Thoracic aorta (tissue), 2 donors: ENCODE measurements around the gene ACR. TPM values are rescaled to one million over a fixed set of nuclear protein-coding genes. Genes with fewer than 3 reads are reported as not detected.

Experiments used
- ATAC-seq: fragments of 150-250 bp; one replicate; pipeline ENCODE4 v1.8.0; 2017; ENCODE audit warnings: low read depth; ENCODE audit not compliant: insufficient number of reproducible peaks, low FRiP score
- DNase-seq: peaks from one replicate; pipeline ENCODE4 v3.0.0-alpha.2; 2020; ENCODE audit warnings: low spot score
- H3K27ac ChIP-seq, 2 donors: fragments of 200-600 bp; sonication (generic); 1 replicate in 1 of 2; 2 replicates in 1 of 2; pipeline ENCODE4 v1.5.1; 2016; ENCODE audit warnings: mild to moderate bottlenecking in 2 of 2, moderate library complexity in 2 of 2
- H3K27me3 ChIP-seq: fragments of 200-600 bp; sonication (generic); replicated peaks from 2 replicates; pipeline ENCODE4 v1.6.0; 2016; ENCODE audit warnings: mild to moderate bottlenecking; ENCODE audit not compliant: insufficient read depth
- H3K36me3 ChIP-seq: fragments of 200-600 bp; sonication (generic); one replicate; pipeline ENCODE4 v1.5.1; 2016
- H3K4me1 ChIP-seq, 2 donors: fragments of 200-600 bp; sonication (generic); 1 replicate in 1 of 2; 2 replicates in 1 of 2; pipeline versions ENCODE4 v1.5.1 to v1.6.0; 2016; ENCODE audit warnings: low read depth in 2 of 2, mild to moderate bottlenecking in 1 of 2; ENCODE audit not compliant: control insufficient read depth in 1 of 2
- H3K4me3 ChIP-seq: fragments of 200-600 bp; sonication (generic); 2 replicates; pipeline ENCODE4 v1.5.1; 2016; ENCODE audit warnings: mild to moderate bottlenecking
- H3K9me3 ChIP-seq: fragments of 200-600 bp; sonication (generic); 2 replicates; pipeline ENCODE4 v1.5.1; 2016
- total RNA-seq, 2 donors: library from RNA; depleted of rRNA; stranded (reverse); fragments of >200 nt; gene quantifications; one replicate each; pipeline versions ENCODE4 v1.1.0 to v1.2.3, GENCODE V29; 2016
- TF ChIP-seq, protein P1 (sequence below): fragments of 200-600 bp; sonication (generic); IDR thresholded peaks from one replicate; pipeline ENCODE4 v1.5.1; 2019; ENCODE audit warnings: antibody characterized with exemption

Gene ACR
- total RNA-seq, 2 donors from 2014 or later, result not detected

DNA sequence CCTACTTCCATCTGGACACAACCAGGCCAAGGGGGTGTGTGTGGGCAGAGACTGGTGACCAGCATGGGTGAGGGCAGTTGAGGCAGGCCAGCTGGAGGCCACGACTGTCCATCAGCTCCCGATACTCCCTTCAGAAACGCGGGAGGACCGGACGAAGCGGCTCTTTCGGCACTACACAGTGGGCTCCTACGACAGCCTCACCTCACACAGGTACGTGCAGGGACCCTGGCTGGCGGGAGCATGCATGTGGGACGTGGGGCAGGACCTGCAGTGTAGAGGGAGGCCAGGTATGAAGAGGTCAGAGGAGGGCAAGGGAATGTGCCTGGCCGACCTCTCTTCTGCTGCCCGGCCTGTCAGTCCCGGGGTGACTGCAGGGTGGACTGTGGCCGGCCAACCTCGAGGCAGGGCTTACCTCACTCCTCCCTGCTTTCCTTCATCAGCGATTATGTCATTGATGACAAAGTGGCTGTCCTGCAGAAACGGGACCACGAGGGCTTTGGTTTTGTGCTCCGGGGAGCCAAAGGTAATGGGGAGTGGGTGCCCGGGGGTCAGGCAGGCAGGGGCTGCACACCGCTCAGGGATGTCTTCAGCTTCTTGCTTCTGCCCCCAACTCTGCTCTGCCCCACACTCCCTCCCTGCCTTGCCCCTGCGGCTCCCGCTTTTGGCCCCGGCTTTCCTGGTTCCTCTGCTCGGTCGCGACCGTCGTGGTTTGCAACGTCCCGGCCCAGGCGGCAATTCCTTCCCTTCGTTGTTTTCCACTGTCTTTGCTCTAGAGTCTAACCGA, 34.1 kb upstream of the ACR start:
- DNase-seq, result no peak

DNA sequence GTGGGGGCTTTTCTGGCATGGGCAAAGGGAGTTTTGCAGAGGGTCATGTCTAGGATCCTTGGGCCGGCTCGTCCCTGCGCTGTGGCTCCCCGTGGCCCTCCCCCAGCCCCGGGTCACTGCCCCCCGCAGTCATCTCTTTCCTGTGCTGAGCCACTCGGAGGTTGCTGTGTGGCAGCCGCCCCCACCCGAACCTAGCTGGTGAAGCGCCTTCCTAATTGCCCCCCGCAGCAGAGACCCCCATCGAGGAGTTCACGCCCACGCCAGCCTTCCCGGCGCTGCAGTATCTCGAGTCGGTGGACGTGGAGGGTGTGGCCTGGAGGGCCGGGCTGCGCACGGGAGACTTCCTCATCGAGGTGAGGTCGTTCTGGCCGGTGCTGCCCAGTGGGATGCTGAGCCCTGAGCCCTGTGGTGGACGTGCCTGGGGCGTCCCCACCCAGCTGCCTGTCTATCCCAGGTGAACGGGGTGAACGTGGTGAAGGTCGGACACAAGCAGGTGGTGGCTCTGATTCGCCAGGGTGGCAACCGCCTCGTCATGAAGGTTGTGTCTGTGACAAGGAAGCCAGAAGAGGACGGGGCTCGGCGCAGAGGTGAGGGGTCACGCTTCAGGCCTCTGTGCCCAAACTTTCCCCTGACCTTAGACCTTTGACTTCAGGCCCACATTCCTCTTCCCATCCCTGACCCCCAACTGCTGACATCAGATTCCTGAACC, 33.3 kb upstream of the ACR start:
- Histone ChIP-seq H3K36me3 (no peaks in the 10 kb centered on the region), H3K27me3 (no peaks in the 10 kb centered on the region), H3K27ac (no peak overlapping the region), H3K4me3 (no peak overlapping the region), H3K4me1 (no peaks in the 10 kb centered on the region), H3K9me3 (no peaks in the 10 kb centered on the region)
- ATAC-seq (no peak), DNase-seq (no peak)
- TF ChIP-seq, protein P1, sequence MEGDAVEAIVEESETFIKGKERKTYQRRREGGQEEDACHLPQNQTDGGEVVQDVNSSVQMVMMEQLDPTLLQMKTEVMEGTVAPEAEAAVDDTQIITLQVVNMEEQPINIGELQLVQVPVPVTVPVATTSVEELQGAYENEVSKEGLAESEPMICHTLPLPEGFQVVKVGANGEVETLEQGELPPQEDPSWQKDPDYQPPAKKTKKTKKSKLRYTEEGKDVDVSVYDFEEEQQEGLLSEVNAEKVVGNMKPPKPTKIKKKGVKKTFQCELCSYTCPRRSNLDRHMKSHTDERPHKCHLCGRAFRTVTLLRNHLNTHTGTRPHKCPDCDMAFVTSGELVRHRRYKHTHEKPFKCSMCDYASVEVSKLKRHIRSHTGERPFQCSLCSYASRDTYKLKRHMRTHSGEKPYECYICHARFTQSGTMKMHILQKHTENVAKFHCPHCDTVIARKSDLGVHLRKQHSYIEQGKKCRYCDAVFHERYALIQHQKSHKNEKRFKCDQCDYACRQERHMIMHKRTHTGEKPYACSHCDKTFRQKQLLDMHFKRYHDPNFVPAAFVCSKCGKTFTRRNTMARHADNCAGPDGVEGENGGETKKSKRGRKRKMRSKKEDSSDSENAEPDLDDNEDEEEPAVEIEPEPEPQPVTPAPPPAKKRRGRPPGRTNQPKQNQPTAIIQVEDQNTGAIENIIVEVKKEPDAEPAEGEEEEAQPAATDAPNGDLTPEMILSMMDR, result no peak

More for the DNA sequence above, 34.1 kb upstream of the ACR start:
- H3K9me3 ChIP-seq, result no peaks in the 10 kb centered on the region
- no peaks in the 10 kb centered on the region for H3K36me3 ChIP-seq
- H3K27me3 ChIP-seq, result no peaks in the 10 kb centered on the region
- no peaks in the 10 kb centered on the region for H3K4me1 ChIP-seq
- no peak overlapping the region for H3K4me3 ChIP-seq
- H3K27ac ChIP-seq, result no peak overlapping the region
- TF ChIP-seq, protein P1, result no peak
- no peak for ATAC-seq

DNA sequence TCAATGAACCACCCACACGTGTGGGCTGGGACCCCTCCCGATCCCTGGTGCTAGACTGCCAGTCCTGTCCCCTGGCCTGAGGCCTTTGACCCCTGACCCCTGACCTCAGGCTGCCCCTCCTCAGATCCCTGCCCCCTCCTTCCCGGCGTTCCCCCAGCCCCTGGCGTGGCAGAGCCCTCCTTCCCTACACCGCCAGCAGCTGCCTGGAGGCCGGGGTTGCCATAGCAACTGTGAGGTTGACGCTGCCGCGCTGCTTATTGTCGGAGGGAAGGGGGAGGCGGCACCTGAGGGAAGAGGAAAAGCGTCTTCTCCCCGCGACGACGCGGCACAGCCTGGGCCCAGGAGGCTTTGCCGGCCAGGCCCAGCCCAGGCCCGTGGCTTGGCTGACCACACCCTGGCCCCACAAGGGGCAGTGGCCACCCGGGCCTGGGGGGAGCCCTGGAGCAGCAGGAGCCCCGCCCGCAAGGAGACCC, 32.7 kb upstream of the ACR start:
- Histone ChIP-seq H3K36me3 (no peaks in the 10 kb centered on the region), H3K27ac (no peak overlapping the region), H3K4me1 (no peaks in the 10 kb centered on the region), H3K9me3 (no peaks in the 10 kb centered on the region), H3K27me3 (no peaks in the 10 kb centered on the region), H3K4me3 (no peak overlapping the region)
- ATAC-seq, result no peak
- DNase-seq, result no peak
- TF ChIP-seq, protein P1, result no peak

DNA sequence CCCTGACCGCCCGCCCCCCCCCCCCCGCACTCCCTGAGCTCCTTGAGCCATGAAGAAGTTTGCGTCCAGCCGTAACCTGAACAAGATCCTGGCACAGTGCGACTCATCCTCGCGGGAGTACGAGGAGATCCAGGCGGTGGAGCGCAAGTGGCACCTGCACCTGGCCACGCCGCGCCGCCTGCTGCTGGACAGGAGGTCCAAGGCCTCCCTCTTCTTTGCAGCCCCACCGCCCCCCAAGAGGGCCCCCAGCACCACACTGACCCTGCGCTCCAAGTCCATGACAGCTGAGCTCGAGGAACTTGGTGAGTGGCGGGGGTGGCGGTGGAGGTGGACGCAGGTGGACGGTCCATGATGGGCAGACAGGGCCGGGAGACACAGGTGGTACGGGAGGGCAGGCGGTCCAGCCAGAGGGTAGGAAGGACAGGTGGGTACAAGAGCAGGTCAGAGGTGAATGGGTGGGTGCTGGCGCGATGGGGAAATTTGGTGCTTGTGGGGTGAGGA, 32.1 kb upstream of the ACR start:
- DNase-seq (no peak), ATAC-seq (no peak)
- H3K4me3 ChIP-seq, result no peak overlapping the region
- H3K27me3 ChIP-seq, result no peaks in the 10 kb centered on the region
- no peak overlapping the region for H3K27ac ChIP-seq
- no peaks in the 10 kb centered on the region for H3K9me3 ChIP-seq
- H3K4me1 ChIP-seq, result no peaks in the 10 kb centered on the region
- H3K36me3 ChIP-seq, result no peaks in the 10 kb centered on the region
- TF ChIP-seq, protein P1, result no peak

DNA sequence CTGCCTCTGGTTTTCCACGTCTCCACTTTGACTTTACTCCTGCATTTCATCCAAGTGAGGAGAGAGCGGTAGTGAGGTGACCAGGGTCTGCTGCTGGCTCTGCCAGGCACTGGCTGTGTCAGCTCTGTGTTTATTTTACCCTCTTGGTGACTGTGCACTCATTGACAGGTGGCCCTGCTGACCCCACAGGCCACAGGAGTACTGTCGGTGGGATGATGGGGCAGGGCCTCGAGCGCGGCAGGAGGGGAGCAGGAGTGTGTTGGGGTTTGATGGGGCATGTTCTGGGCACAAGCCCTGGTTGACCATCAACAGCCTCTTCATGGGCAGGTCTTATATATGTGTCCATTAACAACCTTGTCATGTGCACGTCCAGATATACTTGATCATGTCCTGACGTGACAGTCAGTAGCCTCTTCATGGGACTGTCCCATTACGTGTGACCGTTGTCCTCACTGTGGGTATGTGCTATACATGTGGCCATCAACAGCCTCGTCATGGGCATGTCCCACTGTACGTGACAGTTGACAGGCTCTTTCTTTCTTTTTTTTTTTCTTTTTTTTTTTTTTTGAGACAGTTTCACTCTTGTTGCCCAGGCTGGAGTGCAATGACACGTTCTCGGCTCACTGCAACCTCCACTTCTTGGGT, 31.4 kb upstream of the ACR start:
- H3K4me3 ChIP-seq, result no peak overlapping the region
- H3K4me1 ChIP-seq, result no peaks in the 10 kb centered on the region
- no peaks in the 10 kb centered on the region for H3K27me3 ChIP-seq
- H3K36me3 ChIP-seq, result no peaks in the 10 kb centered on the region
- H3K27ac ChIP-seq, result no peak overlapping the region
- ATAC-seq (no peak), DNase-seq (no peak)
- TF ChIP-seq, protein P1, result no peak
- no peaks in the 10 kb centered on the region for H3K9me3 ChIP-seq
